ENCODE measurements around the gene CEL. TPM values are rescaled to one million over a fixed set of nuclear protein-coding genes. Genes with fewer than 3 reads are reported as not detected.
"Not testable (repeated sequence)": the region's sequence is repeated elsewhere in the genome, so short reads cannot be mapped to it uniquely, and the experiment has no call there.

The CEL gene
- total RNA-seq, 1 donor from 2014 or later, result not detected

- H3K4me3 ChIP-seq (ENCODE audit: low read length in 3 of 3); H3K9me3 ChIP-seq (ENCODE audit: control insufficient read depth in 3 of 3, low read length in 3 of 3); H3K4me1 ChIP-seq (ENCODE audit: control insufficient read depth in 3 of 3, insufficient read depth in 3 of 3, low read length in 3 of 3); H3K27me3 ChIP-seq (ENCODE audit: control insufficient read depth in 3 of 3, insufficient read depth in 3 of 3, low read length in 3 of 3); H3K27ac ChIP-seq (ENCODE audit: low read depth, low read length); H3K36me3 ChIP-seq (ENCODE audit: control insufficient read depth in 3 of 3, insufficient read depth in 3 of 3, low read length in 3 of 3); H3K9ac ChIP-seq (ENCODE audit: low read depth in 1 of 3, low read length in 3 of 3): not testable (repeated sequence)
Observed at GRCh38 chr9:133068431-133068830, 6.7 kb downstream of the CEL start.

- H3K4me3 ChIP-seq (ENCODE audit: low read length in 3 of 3); H3K4me1 ChIP-seq (ENCODE audit: control insufficient read depth in 3 of 3, insufficient read depth in 3 of 3, low read length in 3 of 3); H3K27ac ChIP-seq (ENCODE audit: low read depth, low read length); H3K9me3 ChIP-seq (ENCODE audit: control insufficient read depth in 3 of 3, low read length in 3 of 3); H3K27me3 ChIP-seq (ENCODE audit: control insufficient read depth in 3 of 3, insufficient read depth in 3 of 3, low read length in 3 of 3); H3K9ac ChIP-seq (ENCODE audit: low read depth in 1 of 3, low read length in 3 of 3); H3K36me3 ChIP-seq (ENCODE audit: control insufficient read depth in 3 of 3, insufficient read depth in 3 of 3, low read length in 3 of 3): not testable (repeated sequence)
Observed at GRCh38 chr9:133070500-133070961, 8.8 kb downstream of the CEL start.

GRCh38 chr9:133070985-133071384 is 9.2 kb downstream of the CEL start:
- H3K9me3 ChIP-seq (ENCODE audit: control insufficient read depth in 3 of 3, low read length in 3 of 3); H3K4me3 ChIP-seq (ENCODE audit: low read length in 3 of 3): not testable (repeated sequence)

GRCh38 chr9:133071484-133072150 is 9.8 kb downstream of the CEL start:
- no peaks in the 10 kb centered on the region for H3K4me1 ChIP-seq (ENCODE audit: control insufficient read depth in 3 of 3, insufficient read depth in 3 of 3, low read length in 3 of 3)
- H3K9me3 ChIP-seq (ENCODE audit: control insufficient read depth in 3 of 3, low read length in 3 of 3), result no peaks in the 10 kb centered on the region
- H3K4me3 ChIP-seq (ENCODE audit: low read length in 3 of 3), result no peak overlapping the region
- no peaks in the 10 kb centered on the region for H3K27me3 ChIP-seq (ENCODE audit: control insufficient read depth in 3 of 3, insufficient read depth in 3 of 3, low read length in 3 of 3)
- H3K9ac ChIP-seq (ENCODE audit: low read depth in 1 of 3, low read length in 3 of 3), result no peak overlapping the region
- no peak overlapping the region for H3K27ac ChIP-seq (ENCODE audit: low read depth, low read length)
- H3K36me3 ChIP-seq (ENCODE audit: control insufficient read depth in 3 of 3, insufficient read depth in 3 of 3, low read length in 3 of 3), result peaks cover 0 to 3% (median 0%) of the 10 kb centered on the region in 3 donors

More at GRCh38 chr9:133070985-133071384, 9.2 kb downstream of the CEL start:
- not testable (repeated sequence) for H3K27me3 ChIP-seq (ENCODE audit: control insufficient read depth in 3 of 3, insufficient read depth in 3 of 3, low read length in 3 of 3); H3K36me3 ChIP-seq (ENCODE audit: control insufficient read depth in 3 of 3, insufficient read depth in 3 of 3, low read length in 3 of 3); H3K4me1 ChIP-seq (ENCODE audit: control insufficient read depth in 3 of 3, insufficient read depth in 3 of 3, low read length in 3 of 3); H3K27ac ChIP-seq (ENCODE audit: low read depth, low read length); H3K9ac ChIP-seq (ENCODE audit: low read depth in 1 of 3, low read length in 3 of 3)

- H3K27ac ChIP-seq (ENCODE audit: low read depth, low read length); H3K4me3 ChIP-seq (ENCODE audit: low read length in 3 of 3); H3K27me3 ChIP-seq (ENCODE audit: control insufficient read depth in 3 of 3, insufficient read depth in 3 of 3, low read length in 3 of 3); H3K36me3 ChIP-seq (ENCODE audit: control insufficient read depth in 3 of 3, insufficient read depth in 3 of 3, low read length in 3 of 3); H3K9me3 ChIP-seq (ENCODE audit: control insufficient read depth in 3 of 3, low read length in 3 of 3); H3K4me1 ChIP-seq (ENCODE audit: control insufficient read depth in 3 of 3, insufficient read depth in 3 of 3, low read length in 3 of 3); H3K9ac ChIP-seq (ENCODE audit: low read depth in 1 of 3, low read length in 3 of 3): not testable (repeated sequence)
Observed at GRCh38 chr9:133072210-133072609, 10.4 kb downstream of the CEL start.

DNA sequence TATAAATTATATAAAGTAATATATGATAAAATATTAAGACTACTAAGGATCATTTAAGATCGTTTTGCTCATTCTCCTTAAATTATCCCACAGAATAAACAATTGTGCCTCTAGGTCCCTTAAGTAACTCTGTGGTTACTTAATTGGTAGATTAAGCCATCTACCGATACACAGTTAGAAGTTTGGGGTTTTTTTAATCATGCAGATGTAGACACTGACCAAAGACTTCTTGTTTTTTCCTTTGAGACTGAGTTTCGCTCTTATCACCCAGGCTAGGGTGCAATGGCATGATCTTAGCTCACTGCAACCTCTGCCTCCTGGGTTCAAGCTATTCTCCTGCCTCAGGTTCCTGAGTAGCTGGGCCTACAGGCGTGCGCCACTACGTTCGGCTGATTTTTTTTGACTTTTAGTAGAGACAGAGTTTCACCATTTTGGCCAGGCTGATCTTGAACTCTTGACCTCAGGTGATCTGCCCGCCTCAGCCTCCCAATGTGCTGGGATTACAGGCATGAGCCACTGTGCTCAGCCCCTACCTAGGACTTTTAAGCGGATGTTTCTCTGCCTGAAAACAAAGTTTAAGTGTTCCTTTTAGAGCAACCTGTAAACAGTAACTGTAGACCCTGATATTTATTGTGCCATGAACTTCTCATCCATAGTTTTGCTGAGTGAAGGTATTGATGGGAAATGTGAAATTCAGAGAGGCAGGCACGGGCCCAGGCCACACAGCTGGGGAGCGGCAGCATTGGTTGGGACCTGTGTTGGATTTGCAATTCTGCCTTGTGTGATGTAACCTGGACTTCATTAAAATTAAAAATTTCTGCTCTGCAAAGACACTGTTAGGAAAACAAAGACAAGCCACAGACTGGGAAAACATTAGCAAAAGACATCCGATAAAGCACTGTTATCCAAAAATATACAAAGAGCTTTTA is 11.6 kb downstream of the CEL start:
- H3K27ac ChIP-seq (ENCODE audit: low read depth, low read length), result no peak overlapping the region
- H3K9ac ChIP-seq (ENCODE audit: low read depth in 1 of 3, low read length in 3 of 3), result no peak overlapping the region
- no peaks in the 10 kb centered on the region for H3K9me3 ChIP-seq (ENCODE audit: control insufficient read depth in 3 of 3, low read length in 3 of 3)
- H3K27me3 ChIP-seq (ENCODE audit: control insufficient read depth in 3 of 3, insufficient read depth in 3 of 3, low read length in 3 of 3), result no peaks in the 10 kb centered on the region
- H3K36me3 ChIP-seq (ENCODE audit: control insufficient read depth in 3 of 3, insufficient read depth in 3 of 3, low read length in 3 of 3), result no peaks in the 10 kb centered on the region
- no peak overlapping the region for H3K4me3 ChIP-seq (ENCODE audit: low read length in 3 of 3)
- no peaks in the 10 kb centered on the region for H3K4me1 ChIP-seq (ENCODE audit: control insufficient read depth in 3 of 3, insufficient read depth in 3 of 3, low read length in 3 of 3)

- no peak overlapping the region for H3K4me3 ChIP-seq (ENCODE audit: low read length in 3 of 3)
- no peaks in the 10 kb centered on the region for H3K36me3 ChIP-seq (ENCODE audit: control insufficient read depth in 3 of 3, insufficient read depth in 3 of 3, low read length in 3 of 3)
- no peaks in the 10 kb centered on the region for H3K9me3 ChIP-seq (ENCODE audit: control insufficient read depth in 3 of 3, low read length in 3 of 3)
- H3K27ac ChIP-seq (ENCODE audit: low read depth, low read length), result no peak overlapping the region
- no peaks in the 10 kb centered on the region for H3K4me1 ChIP-seq (ENCODE audit: control insufficient read depth in 3 of 3, insufficient read depth in 3 of 3, low read length in 3 of 3)
- H3K9ac ChIP-seq (ENCODE audit: low read depth in 1 of 3, low read length in 3 of 3), result no peak overlapping the region
- no peaks in the 10 kb centered on the region for H3K27me3 ChIP-seq (ENCODE audit: control insufficient read depth in 3 of 3, insufficient read depth in 3 of 3, low read length in 3 of 3)
Observed at GRCh38 chr9:133074111-133074651, 12.4 kb downstream of the CEL start.

- Histone ChIP-seq H3K9ac (ENCODE audit: low read depth in 1 of 3, low read length in 3 of 3) (no peak overlapping the region), H3K36me3 (ENCODE audit: control insufficient read depth in 3 of 3, insufficient read depth in 3 of 3, low read length in 3 of 3) (no peaks in the 10 kb centered on the region), H3K27me3 (ENCODE audit: control insufficient read depth in 3 of 3, insufficient read depth in 3 of 3, low read length in 3 of 3) (no peaks in the 10 kb centered on the region), H3K9me3 (ENCODE audit: control insufficient read depth in 3 of 3, low read length in 3 of 3) (no peaks in the 10 kb centered on the region), H3K27ac (ENCODE audit: low read depth, low read length) (no peak overlapping the region), H3K4me3 (ENCODE audit: low read length in 3 of 3) (no peak overlapping the region), H3K4me1 (ENCODE audit: control insufficient read depth in 3 of 3, insufficient read depth in 3 of 3, low read length in 3 of 3) (no peaks in the 10 kb centered on the region)
Observed at GRCh38 chr9:133075925-133076630, 14.3 kb downstream of the CEL start.

- H3K4me1 ChIP-seq (ENCODE audit: control insufficient read depth in 3 of 3, insufficient read depth in 3 of 3, low read length in 3 of 3), result no peaks in the 10 kb centered on the region
- H3K27ac ChIP-seq (ENCODE audit: low read depth, low read length), result no peak overlapping the region
- no peaks in the 10 kb centered on the region for H3K36me3 ChIP-seq (ENCODE audit: control insufficient read depth in 3 of 3, insufficient read depth in 3 of 3, low read length in 3 of 3)
- no peaks in the 10 kb centered on the region for H3K27me3 ChIP-seq (ENCODE audit: control insufficient read depth in 3 of 3, insufficient read depth in 3 of 3, low read length in 3 of 3)
- no peak overlapping the region for H3K9ac ChIP-seq (ENCODE audit: low read depth in 1 of 3, low read length in 3 of 3)
- no peak overlapping the region for H3K4me3 ChIP-seq (ENCODE audit: low read length in 3 of 3)
- no peaks in the 10 kb centered on the region for H3K9me3 ChIP-seq (ENCODE audit: control insufficient read depth in 3 of 3, low read length in 3 of 3)
Observed at GRCh38 chr9:133076691-133077090, 14.9 kb downstream of the CEL start.

All from skeletal muscle tissue (tissue), 4 donors.